ENCODE measurements around the gene ITPR1.

The ITPR1 gene

DNA sequence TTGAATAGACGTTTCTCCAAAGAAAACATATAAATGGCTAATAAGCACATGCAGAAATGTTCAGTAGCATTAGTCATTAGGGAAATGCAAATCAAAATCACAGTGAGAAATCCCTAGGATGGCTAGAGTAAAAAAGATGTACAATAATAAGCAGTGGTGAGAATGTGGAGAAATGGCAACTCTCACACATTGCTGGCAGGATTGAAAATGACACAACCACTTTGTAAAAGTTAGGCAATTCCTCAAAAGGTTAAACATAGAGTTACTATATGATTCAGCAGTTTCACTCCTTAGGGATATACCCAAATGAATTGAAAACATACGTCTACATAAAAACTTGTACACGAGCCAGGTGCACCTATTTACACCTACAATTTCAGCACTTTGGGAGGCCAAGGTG, 108.7 kb downstream of the ITPR1 start:
- no peak overlapping the region for H3K4me3 Mint-ChIP-seq
- ATAC-seq (ENCODE audit: low read depth): no peak
- DNase-seq (ENCODE audit: low spot score in 2 of 2): no peak
- no peaks in the 10 kb centered on the region for H3K27me3 Mint-ChIP-seq
- H3K27ac Mint-ChIP-seq: no peak overlapping the region
- H3K36me3 Mint-ChIP-seq: peaks cover 16% of the 10 kb centered on the region
- H3K4me1 Mint-ChIP-seq: peaks cover 54% of the 10 kb centered on the region
- peaks cover 1% of the 10 kb centered on the region for H3K9me3 Mint-ChIP-seq

DNA sequence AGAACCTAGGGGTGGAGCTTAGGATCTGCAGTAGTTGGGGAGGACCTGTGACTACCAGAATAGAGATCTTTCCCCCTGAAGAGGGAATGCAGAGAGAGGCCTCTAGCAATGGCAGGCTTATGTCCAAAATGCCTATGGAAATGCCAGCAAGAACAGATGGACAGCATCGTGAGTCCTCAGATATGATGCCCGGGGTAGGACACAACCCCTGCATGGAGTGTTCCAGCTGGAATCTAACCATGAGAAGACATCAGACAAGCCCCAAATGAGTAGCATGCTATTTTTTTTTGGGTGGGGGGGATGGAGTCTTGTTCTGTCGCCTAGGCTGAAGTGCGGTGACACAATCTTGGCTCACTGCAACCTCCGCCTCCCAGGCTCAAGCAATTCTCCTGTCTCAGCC, 111.5 kb downstream of the ITPR1 start:
- ATAC-seq (ENCODE audit: low read depth): no peak
- H3K9me3 Mint-ChIP-seq: peaks cover 1% of the 10 kb centered on the region
- H3K4me3 Mint-ChIP-seq: no peak overlapping the region
- no peaks in the 10 kb centered on the region for H3K27me3 Mint-ChIP-seq
- H3K27ac Mint-ChIP-seq: no peak overlapping the region
- H3K4me1 Mint-ChIP-seq: peaks cover 50% of the 10 kb centered on the region
- H3K36me3 Mint-ChIP-seq: peaks cover 22% of the 10 kb centered on the region
- no peak for DNase-seq (ENCODE audit: low spot score in 2 of 2)

DNA sequence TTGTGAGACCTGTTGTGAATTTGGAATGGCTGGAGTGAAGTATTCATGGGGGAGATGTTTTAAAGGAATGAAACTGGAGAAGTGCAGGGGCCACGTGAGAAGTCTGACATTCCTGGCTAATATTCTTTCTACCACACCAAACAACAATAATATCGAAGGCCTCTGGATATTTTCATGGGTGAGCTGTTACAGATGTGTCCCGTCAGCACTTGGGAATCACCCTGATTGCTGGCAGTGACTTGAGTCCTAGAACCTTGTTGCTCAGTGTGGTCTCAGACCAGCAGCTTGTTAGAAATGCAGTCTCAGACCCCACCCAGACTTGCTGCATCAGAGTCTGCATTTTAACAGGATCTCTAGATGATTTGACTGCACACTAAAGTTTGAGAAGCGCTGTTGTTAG, 113.8 kb downstream of the ITPR1 start:
- H3K4me3 Mint-ChIP-seq: no peak overlapping the region
- DNase-seq (ENCODE audit: low spot score in 2 of 2): no peak
- ATAC-seq (ENCODE audit: low read depth): no peak
- H3K27me3 Mint-ChIP-seq: no peaks in the 10 kb centered on the region
- peaks cover 44% of the 10 kb centered on the region for H3K4me1 Mint-ChIP-seq
- H3K36me3 Mint-ChIP-seq: peaks cover 11% of the 10 kb centered on the region
- no peaks in the 10 kb centered on the region for H3K9me3 Mint-ChIP-seq
- no peak overlapping the region for H3K27ac Mint-ChIP-seq

- ATAC-seq (ENCODE audit: low read depth): no peak
- no peak for DNase-seq (ENCODE audit: low spot score in 2 of 2)
- Mint-ChIP-seq H3K4me3 (no peak overlapping the region), H3K4me1 (peaks cover 29% of the 10 kb centered on the region), H3K27me3 (no peaks in the 10 kb centered on the region), H3K27ac (no peak overlapping the region), H3K9me3 (peaks cover 2% of the 10 kb centered on the region), H3K36me3 (peaks cover 18% of the 10 kb centered on the region)
Measured at GRCh38 chr3:4613366-4613765, 120.2 kb downstream of the ITPR1 start.

GRCh38 chr3:4614070-4614469, 120.9 kb downstream of the ITPR1 start:
- peaks cover 32% of the 10 kb centered on the region for H3K4me1 Mint-ChIP-seq
- H3K4me3 Mint-ChIP-seq: no peak overlapping the region
- no peak for DNase-seq (ENCODE audit: low spot score in 2 of 2)
- peaks cover 2% of the 10 kb centered on the region for H3K9me3 Mint-ChIP-seq
- ATAC-seq (ENCODE audit: low read depth): no peak
- H3K36me3 Mint-ChIP-seq: peaks cover 18% of the 10 kb centered on the region
- H3K27me3 Mint-ChIP-seq: no peaks in the 10 kb centered on the region
- no peak overlapping the region for H3K27ac Mint-ChIP-seq

DNA sequence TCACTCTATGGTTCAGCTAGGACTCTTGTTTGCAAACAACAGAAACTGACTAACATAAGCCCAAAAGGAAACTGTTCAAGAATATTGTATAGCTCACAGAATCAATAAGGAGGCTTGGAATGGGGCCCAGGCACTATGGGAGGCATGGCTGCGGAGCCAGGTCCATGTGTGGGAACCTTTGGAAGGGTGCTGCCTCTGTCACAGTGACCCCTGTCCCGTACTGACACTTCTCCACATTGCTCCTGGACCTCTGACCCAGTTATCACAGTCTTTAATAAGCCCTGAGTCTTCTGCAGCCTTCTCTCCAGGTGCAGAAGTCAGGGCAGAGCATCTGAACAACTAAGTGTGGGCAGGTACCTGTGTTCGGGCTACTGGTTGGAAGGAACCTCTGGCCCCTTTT, 121.8 kb downstream of the ITPR1 start:
- peaks cover 2% of the 10 kb centered on the region for H3K9me3 Mint-ChIP-seq

GRCh38 chr3:4615750-4616149, 122.6 kb downstream of the ITPR1 start:
- peaks cover 2% of the 10 kb centered on the region for H3K9me3 Mint-ChIP-seq
- peaks cover 25% of the 10 kb centered on the region for H3K36me3 Mint-ChIP-seq
- peaks cover 37% of the 10 kb centered on the region for H3K4me1 Mint-ChIP-seq
- ATAC-seq (ENCODE audit: low read depth) (no peak), DNase-seq (ENCODE audit: low spot score in 2 of 2) (no peak)
- H3K4me3 Mint-ChIP-seq: no peak overlapping the region
- H3K27me3 Mint-ChIP-seq: no peaks in the 10 kb centered on the region
- peak overlapping the region; percentile 58 for H3K27ac Mint-ChIP-seq

More for the DNA sequence above, 121.8 kb downstream of the ITPR1 start:
- Mint-ChIP-seq H3K27me3 (no peaks in the 10 kb centered on the region), H3K36me3 (peaks cover 18% of the 10 kb centered on the region), H3K4me3 (no peak overlapping the region), H3K4me1 (peaks cover 34% of the 10 kb centered on the region), H3K27ac (no peak overlapping the region)
- DNase-seq (ENCODE audit: low spot score in 2 of 2): no peak
- no peak for ATAC-seq (ENCODE audit: low read depth)

GRCh38 chr3:4623421-4623999, 130.4 kb downstream of the ITPR1 start:
- Mint-ChIP-seq H3K9me3 (peaks cover 3% of the 10 kb centered on the region), H3K4me1 (peaks cover 31% of the 10 kb centered on the region), H3K4me3 (no peak overlapping the region), H3K27me3 (no peaks in the 10 kb centered on the region), H3K27ac (no peak overlapping the region), H3K36me3 (peaks cover 27% of the 10 kb centered on the region)
- ATAC-seq (ENCODE audit: low read depth): no peak
- DNase-seq (ENCODE audit: low spot score in 2 of 2): no peak

DNA sequence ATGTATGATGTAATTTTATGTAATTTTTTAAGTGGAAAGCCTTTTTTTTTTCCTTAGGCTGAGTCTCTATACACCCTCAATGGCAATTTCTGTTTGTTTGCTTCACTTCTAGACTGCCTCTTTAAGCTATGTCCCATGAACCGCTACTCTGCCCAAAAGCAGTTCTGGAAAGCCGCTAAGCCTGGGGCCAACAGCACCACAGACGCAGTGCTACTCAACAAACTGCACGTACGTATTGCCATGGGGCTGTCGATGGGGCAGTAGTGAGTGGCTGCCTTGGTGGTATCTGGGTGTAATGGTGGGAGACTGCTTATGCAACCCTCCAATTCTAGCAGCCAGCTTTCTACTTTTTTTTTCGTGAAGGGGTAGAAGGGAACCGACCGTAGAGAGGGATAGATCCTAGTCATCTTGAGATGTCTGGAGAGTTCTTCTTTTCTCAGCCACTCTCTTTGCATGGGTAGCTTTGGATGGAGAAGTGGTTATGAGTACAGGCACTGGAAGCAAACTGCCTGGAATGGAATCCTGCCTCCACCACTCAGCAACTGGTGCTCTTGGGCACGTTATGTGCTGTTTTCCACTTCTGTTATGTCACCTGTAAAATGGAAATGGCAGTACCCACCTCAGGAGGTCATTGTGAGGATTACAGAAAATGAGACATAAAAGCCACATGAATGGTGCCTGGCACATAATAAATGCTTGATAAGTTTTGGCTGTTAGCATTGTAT, 134.7 kb downstream of the ITPR1 start:
- H3K4me3 Mint-ChIP-seq: no peak overlapping the region
- H3K36me3 Mint-ChIP-seq: peaks cover 9% of the 10 kb centered on the region
- no peak overlapping the region for H3K27ac Mint-ChIP-seq
- no peaks in the 10 kb centered on the region for H3K27me3 Mint-ChIP-seq
- peaks cover 11% of the 10 kb centered on the region for H3K4me1 Mint-ChIP-seq
- ATAC-seq (ENCODE audit: low read depth) (no peak), DNase-seq (ENCODE audit: low spot score in 2 of 2) (no peak)
- H3K9me3 Mint-ChIP-seq: no peaks in the 10 kb centered on the region

GRCh38 chr3:4629095-4630007, 136.2 kb downstream of the ITPR1 start:
- Mint-ChIP-seq H3K36me3 (peaks cover 9% of the 10 kb centered on the region), H3K27ac (peak overlapping the region; percentile 71), H3K27me3 (no peaks in the 10 kb centered on the region), H3K4me1 (peaks cover 9% of the 10 kb centered on the region), H3K9me3 (no peaks in the 10 kb centered on the region), H3K4me3 (no peak overlapping the region)
- ATAC-seq (ENCODE audit: low read depth): no peak
- DNase-seq (ENCODE audit: low spot score in 2 of 2): no peak

DNA sequence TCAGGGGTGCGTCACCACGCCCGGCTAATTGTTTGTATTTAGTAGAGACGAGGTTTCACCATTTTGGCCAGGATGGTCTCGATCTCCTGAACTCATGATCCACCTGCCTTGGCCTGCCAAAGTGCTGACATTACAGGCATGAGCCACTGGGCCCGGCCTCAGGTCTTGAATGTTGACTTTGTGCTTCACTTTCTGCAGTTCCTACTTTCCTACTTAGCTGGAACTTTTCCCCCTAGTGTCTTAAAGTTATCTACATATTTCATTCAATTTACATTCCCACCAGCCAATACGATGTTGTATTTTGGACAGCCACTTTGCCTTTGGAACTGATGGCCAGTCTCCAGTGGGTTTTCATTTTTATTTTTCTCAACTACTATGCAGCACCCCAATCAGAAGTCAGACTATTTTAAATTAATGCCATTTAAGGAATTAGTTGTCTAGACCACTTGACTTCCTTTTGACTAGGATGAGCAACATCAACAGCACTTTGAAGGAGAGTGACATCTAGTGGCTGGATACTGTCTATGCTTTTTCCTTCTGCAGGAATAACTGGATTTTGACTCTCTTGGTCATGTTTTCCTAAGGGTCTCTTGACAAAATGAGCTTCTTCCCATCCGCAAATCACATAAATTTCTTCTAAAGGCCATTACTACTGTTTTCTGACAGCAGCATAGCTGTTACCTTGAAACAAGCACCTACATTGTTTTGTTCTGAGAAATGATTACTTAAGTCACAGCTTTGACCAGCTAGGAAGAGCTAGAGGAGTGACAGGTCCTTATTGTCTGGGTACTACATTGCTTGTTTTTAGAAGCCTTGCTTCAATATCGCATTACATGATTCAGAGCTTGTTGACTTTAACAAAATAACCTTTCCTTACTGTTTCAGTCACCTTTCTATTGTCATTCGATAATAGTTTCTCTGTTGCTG, 140.2 kb downstream of the ITPR1 start:
- Mint-ChIP-seq H3K9me3 (no peaks in the 10 kb centered on the region), H3K27ac (peak overlapping the region; percentile 67), H3K36me3 (peaks cover 13% of the 10 kb centered on the region), H3K27me3 (no peaks in the 10 kb centered on the region), H3K4me3 (no peak overlapping the region), H3K4me1 (peaks cover 9% of the 10 kb centered on the region)
- DNase-seq (ENCODE audit: low spot score in 2 of 2) (peak in 1 of 2 donors; percentile 18), ATAC-seq (ENCODE audit: low read depth) (peak; percentile 53)

GRCh38 chr3:4634894-4635293, 141.7 kb downstream of the ITPR1 start:
- Mint-ChIP-seq H3K27ac (no peak overlapping the region), H3K9me3 (no peaks in the 10 kb centered on the region), H3K27me3 (no peaks in the 10 kb centered on the region), H3K36me3 (peaks cover 6% of the 10 kb centered on the region), H3K4me3 (no peak overlapping the region), H3K4me1 (peaks cover 6% of the 10 kb centered on the region)
- DNase-seq (ENCODE audit: low spot score in 2 of 2): no peak
- ATAC-seq (ENCODE audit: low read depth): no peak

DNA sequence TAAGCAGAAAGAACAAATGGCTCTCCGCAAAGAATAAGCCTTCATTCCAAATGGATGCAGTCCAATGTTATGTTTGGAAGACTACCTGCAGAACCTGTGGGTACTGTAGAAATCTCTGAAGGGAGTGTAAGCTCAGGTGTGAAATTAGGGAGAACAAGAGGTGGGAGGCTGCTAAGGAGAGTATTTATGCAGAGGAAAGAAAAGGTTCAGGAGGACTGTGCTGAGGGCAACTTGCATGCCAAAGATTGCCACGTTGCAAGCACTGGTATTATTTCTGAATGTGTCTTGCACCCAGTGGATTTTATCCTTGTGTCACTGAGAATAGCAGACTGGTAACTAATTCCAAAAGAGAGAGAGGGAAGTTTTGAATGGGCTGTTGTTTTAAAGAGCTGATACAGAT, 144.1 kb downstream of the ITPR1 start:
- ATAC-seq (ENCODE audit: low read depth): no peak
- peaks cover 8% of the 10 kb centered on the region for H3K4me1 Mint-ChIP-seq

More for the DNA sequence above, 144.1 kb downstream of the ITPR1 start:
- no peaks in the 10 kb centered on the region for H3K9me3 Mint-ChIP-seq
- no peak overlapping the region for H3K4me3 Mint-ChIP-seq
- H3K27ac Mint-ChIP-seq: no peak overlapping the region
- no peak for DNase-seq (ENCODE audit: low spot score in 2 of 2)
- H3K27me3 Mint-ChIP-seq: no peaks in the 10 kb centered on the region
- peaks cover 18% of the 10 kb centered on the region for H3K36me3 Mint-ChIP-seq

Measured in memory B cell (primary cell).